ENCODE data around the gene NFIA.

- TF ChIP-seq CTCF (conservative IDR thresholded peaks at IDR 0.05; ENCODE audit: low read length) (no peak), EZH2phosphoT487 (IDR thresholded peaks at IDR 0.05; ENCODE audit: borderline replicate concordance) (no peak)
These were observed 102.3 kb downstream of the NFIA start for GRCh38 chr1:61184714-61185106.

Measured in Loucy (cell line).